H1 (cell line): ENCODE data around the gene ADRA2B. TPM values are rescaled to one million over a fixed set of nuclear protein-coding genes. Genes with fewer than 3 reads are reported as not detected.

Experiments used
- CTCF ChIA-PET: fragments of 300-600 bp; sonication (Branson Sonifier 250); formaldehyde crosslinking; loops from one replicate; lab custom pipeline; 2021; ENCODE audit not compliant: partially characterized antibody; lab: Charles Lee
- POLR2A ChIA-PET: fragments of 300-600 bp; sonication (Branson Sonifier 250); formaldehyde crosslinking; loops from one replicate; lab custom pipeline; 2021; ENCODE audit warnings: inconsistent platforms; ENCODE audit not compliant: partially characterized antibody; lab: Charles Lee
- DNase-seq, 2 experiments: peaks; one replicate each; pipeline versions ENCODE4 v3.0.0 to v3.0.0-alpha.2; 2010 to 2022; ENCODE audit warnings: low spot score in 2 of 2, low read depth in 1 of 2, mixed read lengths in 1 of 2
- FAIRE-seq: peaks from 2 replicates; lab custom pipeline; 2011; peaks lifted over from hg19 to GRCh38; lab: Jason Lieb, UNC
- H2AFZ ChIP-seq: 2 replicates; pipeline ENCODE4 v1.8.1; 2012; ENCODE audit warnings: low read length, inconsistent platforms
- H2AK5ac ChIP-seq: 2 replicates; pipeline ENCODE4 v1.6.1; 2013; ENCODE audit warnings: low read depth, low read length
- H2BK120ac ChIP-seq: replicated peaks from 2 replicates; pipeline ENCODE3; 2013; ENCODE audit warnings: low read depth, low read length, inconsistent platforms
- H2BK12ac ChIP-seq: 2 replicates; pipeline ENCODE4 v1.6.1; 2013; ENCODE audit warnings: low read depth, low read length
- H2BK15ac ChIP-seq: 2 replicates; pipeline ENCODE4 v1.6.1; 2013; ENCODE audit warnings: low read length
- H2BK20ac ChIP-seq: 2 replicates; pipeline ENCODE4 v1.6.1; 2013; ENCODE audit warnings: low read length
- H2BK5ac ChIP-seq: 2 replicates; pipeline ENCODE4 v1.6.1; 2013; ENCODE audit warnings: low read depth, low read length
- H3K14ac ChIP-seq: 2 replicates; pipeline ENCODE4 v1.6.1; 2013; ENCODE audit warnings: inconsistent platforms; ENCODE audit not compliant: insufficient read length
- H3K18ac ChIP-seq: 2 replicates; pipeline ENCODE4 v1.6.1; 2013; ENCODE audit warnings: low read length; ENCODE audit errors: extremely low read depth
- H3K23ac ChIP-seq: 2 replicates; pipeline ENCODE4 v1.6.1; 2013; ENCODE audit warnings: inconsistent platforms; ENCODE audit not compliant: insufficient read length
- H3K23me2 ChIP-seq: 2 replicates; pipeline ENCODE4 v1.6.1; 2013; ENCODE audit warnings: low read depth, low read length
- H3K27ac ChIP-seq: 2 replicates; pipeline ENCODE4 v1.6.1; 2011; ENCODE audit warnings: low read depth, low read length, inconsistent platforms
- H3K27me3 ChIP-seq, 4 experiments: replicated peaks in 1 of 4; 1 replicate in 1 of 4; 2 replicates in 3 of 4; pipeline versions ENCODE4 v1.6.1 to v1.8.1; 2011 to 2013; ENCODE audit warnings: low read length in 3 of 4, mild to moderate bottlenecking in 3 of 4, inconsistent platforms in 2 of 4, mixed read lengths in 2 of 4, moderate library complexity in 1 of 4; ENCODE audit not compliant: control insufficient read depth in 3 of 4, insufficient read depth in 3 of 4; ENCODE audit errors: extremely low read depth in 1 of 4
- H3K36me3 ChIP-seq, 4 experiments: 2 replicates each; pipeline versions ENCODE4 v1.6.1 to v1.8.1; 2011 to 2013; ENCODE audit warnings: mild to moderate bottlenecking in 4 of 4, low read length in 3 of 4, moderate library complexity in 2 of 4, control low read depth in 1 of 4, inconsistent platforms in 1 of 4; ENCODE audit not compliant: insufficient read depth in 4 of 4, control insufficient read depth in 2 of 4
- H3K4ac ChIP-seq: replicated peaks from 2 replicates; pipeline ENCODE3; 2013; ENCODE audit warnings: low read length, low read depth, mixed read lengths, inconsistent platforms; ENCODE audit not compliant: insufficient read length
- H3K4me1 ChIP-seq, 4 experiments: replicated peaks in 1 of 4; 1 replicate in 1 of 4; 2 replicates in 3 of 4; pipeline versions ENCODE4 v1.6.1 to v1.8.1; 2011 to 2013; ENCODE audit warnings: low read length in 3 of 4, inconsistent platforms in 2 of 4, mixed read lengths in 1 of 4; ENCODE audit not compliant: insufficient read depth in 4 of 4, control insufficient read depth in 3 of 4
- H3K4me2 ChIP-seq, 2 experiments: 2 replicates each; pipeline versions ENCODE4 v1.6.1 to v1.8.1; 2011 to 2013; ENCODE audit warnings: low read depth in 2 of 2, low read length in 2 of 2, control low read depth in 1 of 2, inconsistent platforms in 1 of 2, mild to moderate bottlenecking in 1 of 2; ENCODE audit not compliant: insufficient read depth in 1 of 2
- H3K4me3 ChIP-seq, 4 experiments: fragments of 200-600, 300-600 bp in 1 of 4; sonication (generic), shearing (Covaris generic), sonication (Bioruptor Twin) in 1 of 4; 2 replicates each; pipeline versions ENCODE4 v1.5.1 to v1.8.1; 2011 to 2016; ENCODE audit warnings: low read length in 4 of 4, low read depth in 3 of 4, control low read depth in 2 of 4, inconsistent platforms in 2 of 4, mild to moderate bottlenecking in 2 of 4, mixed read lengths in 1 of 4, moderate library complexity in 1 of 4; ENCODE audit not compliant: insufficient read depth in 2 of 4; ENCODE audit errors: extremely low read depth in 1 of 4
- H3K56ac ChIP-seq: replicated peaks from 2 replicates; pipeline ENCODE3; 2013; ENCODE audit warnings: low read depth, mild to moderate bottlenecking, mixed read lengths, low read length, inconsistent platforms; ENCODE audit not compliant: insufficient read length
- H3K79me1 ChIP-seq: 2 replicates; pipeline ENCODE4 v1.6.1; 2013; ENCODE audit warnings: low read depth, low read length, control low read depth
- H3K79me2 ChIP-seq, 2 experiments: 2 replicates each; pipeline versions ENCODE4 v1.6.1 to v1.8.1; 2012 to 2013; ENCODE audit warnings: low read length in 2 of 2, mild to moderate bottlenecking in 2 of 2, inconsistent platforms in 1 of 2; ENCODE audit not compliant: insufficient read depth in 2 of 2, control insufficient read depth in 1 of 2
- H3K9ac ChIP-seq, 4 experiments: replicated peaks in 1 of 4; 1 replicate in 1 of 4; 2 replicates in 3 of 4; pipeline versions ENCODE4 v1.6.1 to v1.8.1; 2011 to 2013; ENCODE audit warnings: low read depth in 3 of 4, low read length in 3 of 4, control low read depth in 2 of 4, mild to moderate bottlenecking in 2 of 4, moderate library complexity in 2 of 4, inconsistent platforms in 1 of 4; ENCODE audit errors: extremely low read depth in 1 of 4
- H3K9me3 ChIP-seq, 2 experiments: 2 replicates each; pipeline versions ENCODE4 v1.6.1 to v1.8.1; 2012 to 2013; ENCODE audit warnings: mild to moderate bottlenecking in 2 of 2, moderate library complexity in 2 of 2, control low read depth in 1 of 2, inconsistent platforms in 1 of 2, low read depth in 1 of 2, low read length in 1 of 2, mixed read lengths in 1 of 2; ENCODE audit not compliant: insufficient read depth in 2 of 2
- H4K20me1 ChIP-seq, 2 experiments: replicated peaks in 1 of 2; 2 replicates each; pipeline versions ENCODE3 to v1.8.1; 2011 to 2013; ENCODE audit warnings: inconsistent platforms in 2 of 2, low read length in 2 of 2, mild to moderate bottlenecking in 1 of 2; ENCODE audit not compliant: insufficient read depth in 2 of 2, control insufficient read depth in 1 of 2
- H4K5ac ChIP-seq: 2 replicates; pipeline ENCODE4 v1.6.1; 2013; ENCODE audit warnings: low read length, low read depth, mixed read lengths, inconsistent platforms; ENCODE audit not compliant: insufficient read length
- H4K8ac ChIP-seq: 2 replicates; pipeline ENCODE4 v1.8.0; 2013; ENCODE audit warnings: mild to moderate bottlenecking, moderate library complexity, low read length, inconsistent platforms; ENCODE audit not compliant: insufficient read depth; ENCODE audit errors: extremely low read depth
- H4K91ac ChIP-seq: replicated peaks from 2 replicates; pipeline ENCODE3; 2013; ENCODE audit warnings: low read length, mixed read lengths, inconsistent platforms; ENCODE audit not compliant: insufficient read length
- EZH2 ChIP-seq: fragments of 200-600 bp; sonication (generic); IDR thresholded peaks from 2 replicates; pipeline ENCODE4 v1.7.1; 2012; ENCODE audit warnings: low read depth, mild to moderate bottlenecking, moderate library complexity, low read length, inconsistent platforms; ENCODE audit not compliant: severe bottlenecking
- HDAC2 ChIP-seq, 2 experiments: fragments of 300-600 bp in 1 of 2; sonication (generic) in 1 of 2; IDR thresholded peaks; 2 replicates each; pipeline ENCODE4 v1.6.1; 2011 to 2012; ENCODE audit warnings: low read depth in 2 of 2, low read length in 2 of 2, mild to moderate bottlenecking in 2 of 2, moderate library complexity in 2 of 2, borderline replicate concordance in 1 of 2, inconsistent platforms in 1 of 2
- POU5F1 ChIP-seq: IDR thresholded peaks from 2 replicates; pipeline ENCODE4 v1.6.1; 2011; ENCODE audit warnings: low read depth, mild to moderate bottlenecking, low read length, moderate library complexity
- YY1 ChIP-seq: IDR thresholded peaks from 2 replicates; pipeline ENCODE4 v1.6.1; 2011; ENCODE audit warnings: low read depth, mild to moderate bottlenecking, low read length
- ZNF274 ChIP-seq: IDR thresholded peaks from 2 replicates; pipeline ENCODE4 v1.7.0; 2012; ENCODE audit warnings: low read length, borderline replicate concordance; ENCODE audit errors: extremely low read depth
- WGBS, 2 experiments: shearing (Covaris generic) in 1 of 2; methylation state at CpG; one replicate each; pipeline versions ENCODE4 v1.1.6 to v1.1.7; 2013 to 2015; ENCODE audit warnings: low lambda C conversion rate in 2 of 2, mixed read lengths in 2 of 2, inconsistent platforms in 1 of 2, low coverage in 1 of 2, missing lambda C conversion rate in 1 of 2; ENCODE audit not compliant: insufficient replicate concordance in 2 of 2, insufficient coverage in 1 of 2, insufficient read length in 1 of 2; ENCODE audit errors: extremely low coverage in 1 of 2, missing lambda C conversion rate in 1 of 2; 5-methylcytosine and 5-hydroxymethylcytosine counted together
- polyA plus RNA-seq, 7 experiments: library from polyadenylated mRNA; depleted of rRNA in 3 of 7; stranded (reverse) in 5 of 7; unstranded in 2 of 7; fragments of >200 nt in 5 of 7; fragments of 200-250 nt in 2 of 7; gene quantifications; 1 replicate in 5 of 7; 2 replicates in 1 of 7; 4 replicates in 1 of 7; pipeline versions ENCODE4 v1.2.1 to v1.2.3, GENCODE V29; 2011 to 2013; ENCODE audit warnings: missing spikeins in 2 of 7, mixed read lengths in 2 of 7
- total RNA-seq: library from RNA; stranded (reverse); fragmentation: NEBNext Ultra II Directional; extraction: Animal tissue kit (Norgen Biotek cat#: 25700); gene quantifications from 2 replicates; pipeline ENCODE4 v1.2.1, GENCODE V29; 2021
- TF ChIP-seq, protein P1 (sequence below): IDR thresholded peaks from 2 replicates; pipeline ENCODE4 v1.6.1; 2012; ENCODE audit warnings: inconsistent platforms

The ADRA2B gene
- total and polyA plus RNA-seq, 2 of the 8 experiments (the other 6 are each of a cell fraction or from before 2014, with no cell fraction given): 5.8 to 6.5 TPM

DNA sequence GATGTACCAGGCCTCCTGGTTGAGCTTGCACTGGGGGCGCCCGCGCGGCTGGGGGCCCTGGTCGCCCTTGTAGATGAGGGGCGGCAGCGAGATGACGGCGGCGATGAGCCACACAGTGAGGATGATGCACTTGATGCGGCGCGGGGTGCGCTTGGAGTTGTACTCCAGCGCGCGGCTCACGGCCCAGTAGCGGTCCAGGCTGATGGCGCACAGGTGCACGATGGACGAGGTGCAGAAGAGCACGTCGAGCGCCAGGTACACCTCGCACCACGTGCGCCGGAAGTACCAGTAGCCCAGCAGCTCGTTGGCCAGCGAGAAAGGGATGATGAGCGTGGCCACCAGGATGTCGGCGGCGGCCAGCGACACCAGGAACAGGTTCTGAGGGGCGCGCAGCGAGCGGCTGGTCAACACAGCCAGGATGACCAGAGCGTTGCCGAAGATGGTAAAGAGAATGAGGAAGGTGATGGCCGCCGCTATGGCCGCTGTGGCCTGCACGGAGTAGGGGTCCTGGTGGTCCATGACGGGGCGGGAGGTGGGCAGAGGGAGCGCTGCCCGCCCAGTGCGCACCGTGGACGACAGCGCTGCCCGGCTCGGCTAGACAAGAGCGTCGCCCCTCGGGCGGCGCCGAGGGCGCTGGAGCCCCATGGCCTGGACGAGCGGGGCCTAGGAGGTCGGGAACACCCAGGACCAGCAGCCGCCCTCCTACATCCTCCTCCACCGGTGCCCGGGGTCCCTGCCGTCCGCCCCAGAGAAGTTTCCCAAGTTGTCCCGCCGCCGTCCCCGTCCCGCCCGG is 544 bp downstream of the ADRA2B start:
- H2AFZ ChIP-seq: 0 out of 2 replicates have a peak overlapping the region, but pooled peaks have one; percentile 3
- H3K14ac ChIP-seq: no peak overlapping the region
- H3K79me2 ChIP-seq: no peaks in the 10 kb centered on the region
- peak overlapping the region; percentile 68; the same call in 1 of the 2 replicates for H2BK12ac ChIP-seq
- DNase-seq: no peak
- no peak overlapping the region for H3K23ac ChIP-seq
- H3K23me2 ChIP-seq: peaks cover 11% of the 10 kb centered on the region; the same call in 1 of the 2 replicates
- H3K36me3 ChIP-seq: no peaks in the 10 kb centered on the region
- peak overlapping the region; percentile 57 to 81 (median 60) for H3K4me3 ChIP-seq
- H3K56ac ChIP-seq: no peak overlapping the region
- peaks cover 0 to 5% of the 10 kb centered on the region in 2 experiments; a peak in 1 of 4 replicates for H3K9me3 ChIP-seq
- peak overlapping the region; percentile 83; the same call in 1 of the 2 replicates for H2BK15ac ChIP-seq
- no peaks in the 10 kb centered on the region for H4K20me1 ChIP-seq
- H4K91ac ChIP-seq: no peak overlapping the region
- H3K4me2 ChIP-seq: peak overlapping the region; percentile 74 to 78
- H3K27me3 ChIP-seq: peaks cover 0 to 32% (median 25%) of the 10 kb centered on the region in 4 experiments; a peak in 5 of 7 replicates
- no peak for FAIRE-seq
- H3K27ac ChIP-seq: no peak overlapping the region
- H3K4ac ChIP-seq: no peak overlapping the region
- peaks cover 0 to 20% (median 12%) of the 10 kb centered on the region in 4 experiments; a peak in 6 of 7 replicates for H3K4me1 ChIP-seq
- H2AK5ac ChIP-seq: no peak overlapping the region
- no peak overlapping the region for H2BK20ac ChIP-seq
- peak overlapping the region; percentile 19 for H4K8ac ChIP-seq
- WGBS, 2 experiments: 60% methylated on average over 54 of the region's 77 CpGs; no CpG with 5 or more reads in 1 of the 2 experiments
- H2BK5ac ChIP-seq: no peak overlapping the region; the same call in 1 of the 2 replicates
- H3K9ac ChIP-seq: peak overlapping the region in 2 of 4 experiments; percentile 13 to 24; a peak in 3 of 7 replicates
- ChIA-PET POLR2A (interaction anchor here (1.0 to 1.8 kb wide), 3 partner anchors 9 to 126 kb away, joined by 3 to 6 read pairs (median 5); no protein-coding TSS in a partner anchor), CTCF (interaction anchor here (0.5 to 6.6 kb wide), 17 partner anchors 8 to 228 kb away, joined by 3 to 61 read pairs (median 7); partner anchors contain the start of gene ASTL)
- H3K18ac ChIP-seq: peak overlapping the region; percentile 71; the same call in 1 of the 2 replicates
- H4K5ac ChIP-seq: no peak overlapping the region
- H2BK120ac ChIP-seq: no peak overlapping the region
- no peaks in the 10 kb centered on the region for H3K79me1 ChIP-seq
- 0 out of 4 replicates have a peak, but pooled peaks of 1 of the 2 experiments have one; percentile 14 for TF ChIP-seq HDAC2 (IDR thresholded peaks at IDR 0.05; ENCODE audit: borderline replicate concordance in 1 of 2, low read depth in 2 of 2, low read length in 2 of 2)
- TF ChIP-seq, protein P1, sequence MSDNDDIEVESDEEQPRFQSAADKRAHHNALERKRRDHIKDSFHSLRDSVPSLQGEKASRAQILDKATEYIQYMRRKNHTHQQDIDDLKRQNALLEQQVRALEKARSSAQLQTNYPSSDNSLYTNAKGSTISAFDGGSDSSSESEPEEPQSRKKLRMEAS: peak; percentile 53; the same call in 1 of the 2 replicates
- TF ChIP-seq YY1: peak; percentile 54; the same call in 1 of the 2 replicates
- TF ChIP-seq ZNF274: no peak
- TF ChIP-seq EZH2: peak; percentile 17
- no peak for TF ChIP-seq POU5F1
